Occipital lobe (tissue), 2 donors: ENCODE data around the gene PAFAH1B2. TPM values are rescaled to one million over a fixed set of nuclear protein-coding genes. Genes with fewer than 3 reads are reported as not detected.
"Not testable (repeated sequence)": the region's sequence is repeated elsewhere in the genome, so short reads cannot be mapped to it uniquely, and the experiment has no call there.

Experiments
- DNase-seq: peaks from one replicate; lab custom pipeline; 2025; lab: John Stamatoyannopoulos, UW
- total RNA-seq: library from RNA; depleted of rRNA; stranded (reverse); fragments of >200 nt; gene quantifications from one replicate; pipeline ENCODE4 v1.2.3, GENCODE V29; 2014

The PAFAH1B2 gene, protein sequence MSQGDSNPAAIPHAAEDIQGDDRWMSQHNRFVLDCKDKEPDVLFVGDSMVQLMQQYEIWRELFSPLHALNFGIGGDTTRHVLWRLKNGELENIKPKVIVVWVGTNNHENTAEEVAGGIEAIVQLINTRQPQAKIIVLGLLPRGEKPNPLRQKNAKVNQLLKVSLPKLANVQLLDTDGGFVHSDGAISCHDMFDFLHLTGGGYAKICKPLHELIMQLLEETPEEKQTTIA
- 325 TPM for total RNA-seq

DNA sequence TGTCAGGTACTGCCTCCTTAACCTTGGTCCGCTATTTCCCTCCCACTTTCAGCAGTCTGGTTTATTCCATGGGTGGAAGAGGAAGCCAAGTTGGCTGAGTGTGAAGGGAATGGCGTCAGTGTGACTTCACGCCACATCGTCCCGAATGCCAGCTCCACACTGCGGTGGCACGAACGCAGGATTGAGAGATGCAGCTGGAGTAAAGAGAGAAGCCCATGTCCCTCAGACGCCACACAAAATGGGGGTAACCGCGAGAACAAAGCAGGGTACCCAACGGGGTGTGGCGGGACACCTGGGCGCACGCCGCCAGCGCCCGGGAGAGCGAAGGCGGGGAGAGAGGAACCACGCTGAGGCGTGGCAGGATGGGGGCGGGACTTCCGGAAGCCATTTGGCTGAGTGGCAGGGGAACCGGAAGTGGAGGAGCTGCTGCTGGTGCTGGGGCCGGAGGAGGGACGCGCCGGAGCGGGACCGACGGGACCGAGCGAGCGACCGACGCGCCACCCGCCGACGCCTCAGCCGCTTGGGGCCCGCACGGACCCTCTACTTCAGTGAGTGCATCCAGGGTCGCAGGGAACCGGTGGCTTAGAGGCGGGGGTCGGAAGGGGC is at the start of gene PAFAH1B2:
TSS of gene PAFAH1B2 (plus strand) at position 417 of the 606 bp plus-strand sequence. CDS start 8,161 bp downstream, outside the sequence.
- peak; percentile 90 for DNase-seq

DNA sequence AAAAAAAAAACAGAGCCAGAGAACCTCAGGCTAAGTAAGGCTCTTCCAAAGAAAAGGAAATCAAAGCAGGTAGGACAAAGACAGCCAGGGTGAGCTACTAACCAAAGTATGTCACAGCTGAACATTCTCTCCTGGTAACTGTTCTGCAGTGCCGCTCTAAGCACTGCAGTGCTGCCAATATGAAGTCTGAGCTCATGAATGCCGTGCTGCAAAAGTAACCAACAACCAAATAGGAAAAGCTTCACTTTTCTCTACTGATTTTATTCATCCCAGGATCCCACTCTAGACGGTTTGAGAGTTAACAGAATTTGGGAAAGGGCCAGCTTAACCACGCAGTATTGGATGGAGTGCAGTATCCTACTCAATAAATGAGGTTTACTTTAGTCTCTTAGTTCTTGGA is 49.3 kb upstream of the PAFAH1B2 start:
- peak; percentile 18 for DNase-seq

DNA sequence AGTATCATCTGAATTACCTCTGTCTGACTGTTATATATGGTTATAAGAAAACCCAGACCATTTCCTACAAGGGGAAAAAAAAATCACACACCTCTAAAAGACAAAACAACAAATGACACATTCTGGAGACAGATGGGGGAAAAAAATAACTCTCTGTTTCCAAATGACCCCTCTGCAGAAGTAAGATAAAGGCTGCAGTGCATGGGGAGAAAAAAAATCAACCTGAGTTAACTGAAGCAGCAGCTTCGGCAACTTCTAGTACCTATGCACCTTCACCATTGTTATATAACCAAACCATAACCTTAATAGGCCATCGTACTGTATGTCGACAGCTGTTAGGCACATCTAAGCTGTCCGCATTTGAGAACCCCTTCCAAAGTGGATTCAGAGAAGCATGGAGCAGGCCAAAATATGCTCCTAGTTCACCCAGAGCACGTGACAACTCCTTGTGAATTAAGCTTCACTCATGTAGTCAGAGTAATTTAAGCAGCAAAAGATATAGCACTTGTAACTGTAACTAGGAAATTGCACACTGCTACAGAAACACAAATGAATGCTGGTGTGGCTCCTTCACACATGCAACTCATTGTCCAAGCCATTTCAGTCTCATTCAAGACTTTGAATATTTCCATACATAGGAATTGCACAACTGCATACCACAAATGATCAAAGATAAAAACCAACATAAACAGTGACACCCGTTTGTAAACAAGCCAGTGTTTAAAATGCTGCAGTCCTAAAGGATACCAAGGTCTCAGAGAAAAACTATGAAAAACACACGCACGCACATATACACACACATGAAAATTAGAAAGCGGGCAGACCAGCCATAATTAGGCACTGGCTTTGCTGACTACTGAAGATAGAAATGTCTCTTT is 48.6 kb upstream of the PAFAH1B2 start:
- DNase-seq: peak; percentile 16

DNA sequence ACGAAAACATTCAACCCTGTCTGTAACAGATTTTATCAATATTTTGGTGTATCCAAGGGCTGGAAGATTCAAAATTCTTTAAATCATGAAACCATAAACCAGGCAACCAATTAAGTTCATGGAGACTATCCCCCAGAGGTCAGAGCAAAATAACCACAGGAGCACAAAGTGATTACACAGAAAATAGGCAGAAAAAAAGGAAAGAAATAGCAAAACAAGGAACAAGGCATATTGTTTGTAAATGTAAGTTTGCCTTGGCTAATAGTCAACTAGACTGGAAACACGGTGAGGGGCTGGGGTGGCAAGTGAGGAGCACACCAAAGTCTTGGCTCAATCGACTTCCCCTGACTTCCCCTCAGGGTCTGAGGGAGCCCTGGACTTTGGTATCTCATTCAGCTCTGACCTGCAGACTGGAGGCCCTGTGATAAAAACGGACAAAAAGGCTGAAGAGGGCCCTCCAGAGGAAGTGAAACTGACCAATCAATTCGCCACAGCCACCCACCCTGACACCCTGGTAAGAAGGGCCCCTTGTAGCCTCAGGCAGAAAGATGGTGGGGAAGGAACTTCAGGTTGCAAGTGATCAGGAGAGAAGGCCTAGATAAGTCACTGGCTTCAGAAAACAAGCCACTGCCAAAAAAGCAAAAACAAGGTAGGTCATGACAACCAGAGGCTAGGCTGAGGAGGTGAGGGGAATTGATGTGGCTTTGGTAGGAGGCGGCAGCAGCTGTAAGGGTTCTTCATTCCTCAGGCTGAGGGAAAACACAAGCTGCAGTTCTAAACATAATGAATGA is 47.7 kb upstream of the PAFAH1B2 start:
- no peak for DNase-seq

DNA sequence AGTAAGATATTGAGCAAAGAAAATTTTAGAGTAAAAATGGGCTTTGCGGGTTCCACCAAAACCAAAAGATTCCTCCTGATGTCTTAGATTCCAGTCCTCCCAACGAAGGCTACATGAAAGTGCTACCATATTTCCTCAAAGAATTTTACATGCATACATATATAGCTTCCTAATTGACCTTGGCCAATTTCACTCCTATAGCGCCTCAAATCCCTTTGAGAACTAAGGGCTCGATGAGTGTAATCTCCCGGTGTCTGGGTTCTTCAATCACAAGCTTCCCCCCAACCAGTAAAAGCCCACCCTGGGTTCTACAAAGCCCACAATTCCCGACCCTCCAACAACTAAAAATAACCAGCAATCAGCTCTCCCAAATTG is 47.1 kb upstream of the PAFAH1B2 start:
- DNase-seq: no peak

DNA sequence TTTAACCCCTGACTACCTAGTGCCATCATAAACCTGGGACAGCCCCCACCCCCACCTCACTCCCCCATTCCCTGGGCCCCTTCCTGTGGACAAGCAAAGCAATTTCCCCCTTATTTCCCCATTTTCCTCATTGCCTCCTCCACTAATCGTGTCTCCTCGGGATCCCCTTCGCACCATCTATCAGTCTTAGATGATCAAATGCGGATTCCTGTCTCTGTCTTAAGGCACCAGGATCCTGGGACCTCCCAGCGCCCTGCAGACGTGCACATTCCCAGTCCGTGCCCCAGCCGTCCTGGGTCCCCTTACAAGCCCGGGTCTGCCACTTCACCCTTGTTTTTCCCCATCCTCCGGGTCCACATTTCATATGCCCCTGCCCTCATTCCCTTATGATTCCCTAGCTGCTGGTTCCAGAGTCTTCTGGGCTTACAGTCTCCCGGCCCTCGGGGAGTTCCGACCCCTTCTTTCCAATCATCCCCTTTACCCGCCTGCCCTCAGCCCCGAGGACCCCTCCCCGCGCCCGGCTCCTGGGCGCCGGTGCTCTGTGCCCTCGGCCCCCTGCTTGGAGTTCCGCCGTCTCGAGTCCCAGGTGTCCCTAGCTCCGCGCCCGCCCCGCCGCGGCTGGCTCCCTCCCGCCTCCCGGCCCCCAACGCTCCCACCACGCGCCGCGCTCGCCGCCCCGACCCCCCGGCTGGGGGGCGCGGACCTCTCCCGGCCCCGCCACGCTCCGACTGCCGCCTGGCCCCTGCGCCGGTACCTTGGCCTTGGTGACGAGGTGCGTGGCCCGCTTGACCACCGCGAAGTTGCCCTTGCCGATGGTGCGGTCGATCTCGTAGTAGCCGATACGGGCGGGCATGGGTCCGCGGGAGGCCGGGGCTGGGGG is 46.5 kb upstream of the PAFAH1B2 start:
- peak; percentile 52 for DNase-seq

DNA sequence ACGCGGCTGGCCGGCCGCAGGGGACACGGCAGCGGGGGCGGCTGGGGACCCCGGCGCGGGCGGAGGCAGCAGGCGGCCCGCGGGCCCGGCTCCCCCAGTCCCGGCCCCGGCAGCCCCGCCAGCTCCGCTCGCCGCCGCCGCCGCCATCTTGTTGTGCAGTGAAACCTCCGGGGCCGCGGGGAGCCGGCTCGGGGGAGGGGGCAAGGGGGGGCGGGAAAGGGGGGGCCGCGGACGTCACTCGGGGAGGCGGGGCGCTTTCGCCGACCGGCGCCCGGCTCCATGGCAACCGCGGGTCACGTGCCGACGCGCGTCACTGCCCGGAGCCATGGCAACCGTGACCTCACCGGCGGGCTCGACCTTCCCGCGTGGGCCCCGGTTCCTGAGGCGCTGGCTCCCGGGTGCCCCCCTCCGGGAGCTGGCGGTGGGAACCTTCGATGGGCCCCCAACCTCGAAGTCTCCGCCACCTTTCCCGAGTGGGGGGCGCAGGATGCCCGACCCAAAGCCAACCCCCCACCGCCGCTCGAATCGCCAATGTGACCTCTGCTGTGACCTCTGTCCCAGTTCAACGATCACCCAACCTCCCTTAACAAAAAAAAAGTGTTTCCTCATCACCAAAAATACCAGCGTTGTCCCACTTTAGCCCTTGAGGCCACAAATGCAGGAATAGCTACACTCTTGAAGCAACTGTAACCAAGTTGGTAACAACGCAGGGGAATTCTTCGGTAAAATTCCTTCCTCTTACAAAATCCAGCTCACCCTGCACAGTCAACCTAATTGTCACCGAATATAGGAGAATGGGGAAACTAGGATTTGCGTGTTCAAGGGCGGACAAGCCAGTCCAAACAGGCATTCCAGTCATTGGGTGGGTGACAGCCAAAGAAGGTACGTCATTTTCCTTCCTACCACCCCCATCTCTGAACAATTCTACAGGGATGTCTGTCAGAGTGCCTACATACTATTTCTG is 45.5 kb upstream of the PAFAH1B2 start, which contains the start of gene SIK3:
TSS of gene SIK3 (minus strand) at position 160 of the 964 bp plus-strand sequence. CDS start at position 147, 13 bp downstream.
- peak; percentile 85 for DNase-seq

DNA sequence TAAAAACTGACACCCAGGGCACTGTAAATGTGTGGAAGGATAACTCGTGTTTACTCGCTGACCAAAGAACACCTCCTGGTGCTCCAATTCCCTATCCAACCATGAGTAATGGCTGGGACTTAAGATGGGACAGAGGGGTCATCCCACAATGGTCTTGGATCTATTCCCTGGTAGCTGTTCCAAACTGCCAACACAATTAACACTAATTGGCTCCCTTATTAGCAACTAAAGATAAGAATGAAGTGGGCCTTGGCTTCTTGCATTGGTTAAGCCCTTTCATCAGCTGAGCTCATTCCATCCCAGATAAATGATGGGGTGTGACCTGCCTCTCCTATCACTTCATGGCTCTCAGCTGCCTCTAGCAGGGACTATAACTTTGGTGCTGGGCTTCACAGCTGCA is 44.4 kb upstream of the PAFAH1B2 start:
- no peak for DNase-seq

DNA sequence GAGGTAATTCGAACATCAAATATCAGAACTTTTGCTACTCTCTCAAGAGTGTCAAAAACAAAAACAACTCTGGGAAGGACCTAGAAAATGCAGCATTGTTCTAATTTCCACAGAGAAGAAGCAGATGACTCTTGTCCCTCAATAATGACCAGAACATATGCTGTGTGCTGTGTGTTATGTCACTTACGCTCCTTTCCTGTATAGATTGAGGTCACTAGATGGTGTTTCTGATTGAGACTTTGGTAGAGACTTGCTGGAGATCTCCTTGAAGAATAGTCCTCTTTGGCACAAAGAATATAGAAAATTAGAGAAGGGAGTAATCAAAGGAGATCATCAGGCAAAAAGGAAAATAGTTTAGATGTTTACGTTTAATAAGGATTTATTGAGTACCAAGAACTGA is 43.5 kb upstream of the PAFAH1B2 start:
- DNase-seq: no peak

DNA sequence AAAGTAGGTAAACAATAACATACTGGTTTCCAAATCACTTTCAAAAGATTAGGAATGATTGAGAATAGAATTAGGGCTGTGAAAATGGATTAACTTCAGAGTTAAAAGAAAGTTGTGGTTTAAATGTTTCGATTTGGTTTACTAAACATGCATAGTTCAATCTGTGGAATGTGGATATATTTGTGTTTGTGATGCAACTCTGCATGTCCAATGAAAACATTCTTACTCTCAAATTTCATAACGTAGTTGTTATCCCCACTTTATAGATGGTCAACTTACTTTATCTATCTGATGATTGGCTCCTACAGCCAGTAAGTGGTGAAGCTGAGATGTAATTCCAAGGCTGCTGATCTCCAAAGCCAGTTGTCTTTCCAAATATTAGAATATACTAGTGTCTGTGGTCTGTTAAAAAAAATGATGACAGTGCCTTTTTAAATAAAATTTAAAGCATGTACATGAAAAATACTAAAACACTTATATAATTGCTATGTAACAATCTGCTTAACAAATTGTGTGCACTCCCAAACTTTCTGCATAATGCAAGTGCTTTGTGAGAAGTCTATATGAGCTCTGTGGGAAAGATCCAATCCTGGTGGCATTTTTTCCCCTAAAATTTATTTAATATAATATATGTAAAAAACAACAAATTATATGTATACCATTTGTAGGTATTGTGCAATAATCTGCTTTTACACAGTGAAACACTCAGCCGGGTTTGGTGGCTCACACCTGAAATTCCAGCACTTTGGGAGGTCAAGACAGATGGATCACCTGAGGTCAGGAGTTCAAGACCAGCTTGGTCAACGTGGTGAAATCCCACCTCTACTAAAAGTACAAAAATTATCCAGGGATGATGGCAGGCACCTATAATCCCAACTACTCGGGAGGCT is 36.1 kb upstream of the PAFAH1B2 start:
- no peak for DNase-seq

DNA sequence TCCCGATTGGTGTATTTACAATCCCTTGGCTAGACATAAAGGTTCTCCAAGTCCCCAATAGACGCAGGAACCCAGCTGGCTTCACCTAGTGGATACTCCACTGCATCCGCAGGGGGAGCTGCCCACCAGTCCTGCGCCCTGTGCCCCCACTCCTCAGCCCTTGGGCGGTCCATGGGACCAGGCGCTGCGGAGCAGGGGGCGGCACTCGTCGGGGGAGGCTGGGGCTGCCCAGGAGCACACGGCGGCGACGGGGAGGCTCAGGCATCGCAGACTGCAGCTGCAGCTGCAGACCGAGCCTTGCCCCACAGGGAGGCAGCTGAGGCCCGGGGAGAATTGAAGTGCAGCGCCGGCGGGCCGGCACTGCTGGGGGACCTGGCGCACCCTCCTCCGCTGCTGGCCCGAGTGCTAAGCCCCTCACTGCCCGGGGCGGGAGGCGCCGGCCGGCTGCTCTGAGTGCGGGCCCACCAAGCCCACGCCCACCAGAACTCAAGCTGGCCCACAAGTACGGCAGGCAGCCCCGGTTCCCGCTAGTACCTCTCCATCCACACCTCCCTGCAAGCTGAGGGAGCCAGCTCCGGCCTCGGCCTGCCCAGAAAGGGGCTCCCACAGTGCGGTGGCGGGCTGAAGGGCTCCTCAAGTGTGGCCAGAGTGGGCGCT is 33.7 kb upstream of the PAFAH1B2 start:
- no peak for DNase-seq

DNA sequence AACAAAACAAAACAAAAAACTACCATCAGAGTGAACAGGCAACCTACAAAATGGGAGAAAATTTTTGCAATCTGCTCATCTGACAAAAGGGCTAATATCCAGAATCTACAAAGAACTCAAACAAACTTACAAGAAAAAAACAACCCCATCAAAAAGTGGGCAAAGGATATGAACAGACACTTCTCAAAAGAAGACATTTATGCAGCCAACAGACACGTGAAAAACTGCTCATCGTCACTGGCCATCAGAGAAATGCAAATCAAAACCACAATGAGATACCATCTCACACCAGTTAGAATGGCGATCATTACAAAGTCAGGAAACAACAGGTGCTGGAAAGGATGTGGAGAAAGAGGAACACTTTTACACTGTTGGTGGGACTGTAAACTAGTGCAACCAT is 31.6 kb upstream of the PAFAH1B2 start:
- not testable (repeated sequence) for DNase-seq

DNA sequence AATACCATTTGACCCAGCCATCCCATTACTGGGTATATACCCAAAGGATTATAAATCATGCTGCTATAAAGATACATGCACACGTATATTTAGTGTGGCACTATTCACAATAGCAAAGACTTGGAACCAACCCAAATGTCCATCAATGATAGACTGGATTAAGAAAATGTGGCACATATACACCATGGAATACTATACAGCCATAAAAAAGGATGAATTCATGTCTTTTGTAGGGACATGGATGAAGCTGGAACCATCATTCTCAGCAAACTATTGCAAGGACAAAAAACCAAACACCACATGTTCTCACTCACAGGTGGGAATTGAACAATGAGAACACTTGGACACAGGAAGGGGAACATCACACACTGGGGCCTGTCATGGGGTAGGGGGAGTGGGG is 31.1 kb upstream of the PAFAH1B2 start:
- DNase-seq: not testable (repeated sequence)

DNA sequence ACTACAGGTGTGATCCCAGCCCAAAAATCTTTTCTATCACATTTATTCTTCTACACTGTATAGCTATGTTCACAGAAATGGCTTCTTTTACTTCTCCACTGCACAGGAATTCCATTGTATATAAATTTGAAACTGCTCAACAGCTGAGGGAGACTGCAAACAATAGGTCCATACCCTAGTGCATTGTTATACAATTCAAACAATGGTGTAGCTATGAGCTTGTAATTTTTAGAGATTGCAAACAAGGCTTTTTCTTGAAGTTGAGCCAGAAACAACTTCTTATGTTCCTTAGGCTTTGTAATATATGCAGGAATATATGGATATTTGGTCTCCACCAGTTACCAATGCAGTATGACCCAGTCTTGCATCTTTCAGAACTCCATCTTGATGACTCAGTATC is 26.4 kb upstream of the PAFAH1B2 start:
- DNase-seq: no peak

DNA sequence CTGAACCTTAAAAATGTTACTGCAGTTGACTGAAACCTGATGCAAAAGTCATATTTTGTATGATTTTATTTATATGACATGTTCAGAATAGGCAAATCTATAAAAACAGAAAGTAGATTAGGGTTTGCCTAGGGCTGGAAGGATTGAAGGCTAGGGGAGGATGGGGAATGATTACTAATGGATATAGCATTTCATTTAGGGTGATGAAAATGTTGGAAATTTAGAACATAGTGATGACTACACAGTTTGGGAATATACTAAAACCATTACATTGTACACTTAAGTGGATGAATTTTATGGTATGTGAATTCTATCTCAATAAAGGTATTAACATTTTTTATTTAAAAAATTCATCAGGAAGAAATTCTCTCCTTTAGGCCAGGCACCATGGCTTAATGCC is 22.9 kb upstream of the PAFAH1B2 start:
- no peak for DNase-seq

DNA sequence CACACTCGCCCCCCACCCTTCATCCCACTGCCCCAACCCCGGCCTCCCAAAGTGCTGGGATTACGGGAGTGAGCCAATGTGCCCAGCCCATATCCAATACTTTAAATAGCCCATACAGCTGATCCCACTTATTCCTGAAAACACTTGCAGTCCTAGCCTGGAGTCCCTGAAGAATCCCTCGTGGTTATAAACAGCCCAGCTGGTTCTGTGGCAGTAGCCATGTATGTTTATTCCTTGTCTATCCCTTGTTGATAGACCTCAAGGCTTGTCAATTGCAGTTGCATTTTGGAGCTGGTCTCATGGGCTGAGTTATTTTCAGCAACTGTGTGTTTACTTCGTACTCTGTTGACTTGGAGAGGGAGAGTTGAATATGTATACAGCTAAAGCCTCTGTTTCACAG is 21.5 kb upstream of the PAFAH1B2 start:
- no peak for DNase-seq

DNA sequence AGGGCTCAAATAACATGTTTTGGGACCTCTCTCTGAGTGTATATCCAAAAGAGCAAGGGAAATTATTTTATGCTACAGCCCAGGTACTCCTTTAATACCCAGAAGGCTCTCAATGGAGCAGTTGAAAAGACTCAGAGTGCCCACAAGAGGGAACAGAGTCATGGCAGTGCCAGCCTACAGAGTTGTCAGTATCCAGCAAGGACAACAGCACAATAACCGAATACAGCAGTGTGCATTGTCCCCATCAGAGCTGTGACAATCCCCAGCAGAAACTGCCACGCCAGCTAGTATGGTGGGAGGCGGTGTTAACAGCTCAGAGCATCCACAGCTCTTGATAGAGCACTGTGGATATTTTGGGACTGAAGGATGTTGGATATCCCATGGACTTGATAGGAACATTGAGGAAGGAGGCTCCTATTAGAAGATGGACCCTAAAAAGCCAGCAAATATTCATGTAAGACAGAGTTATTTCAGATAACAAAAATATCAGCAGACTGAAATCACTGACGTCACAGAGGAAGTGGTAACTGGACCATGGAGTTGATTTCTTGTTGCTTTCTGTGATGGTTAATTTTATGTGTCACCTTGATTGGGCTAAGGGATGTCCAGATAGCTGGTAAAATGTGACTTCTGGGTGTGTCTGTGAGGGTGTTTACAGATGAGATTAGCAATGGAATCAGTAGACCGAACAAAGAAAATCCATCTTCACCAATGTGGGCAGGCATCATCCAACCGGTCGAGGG is 17.7 kb upstream of the PAFAH1B2 start:
- peak; percentile 47 for DNase-seq
